K562 (cell line): Measurements from ENCODE around the gene PRR5. TPM values are rescaled to one million over a fixed set of nuclear protein-coding genes. Genes with fewer than 3 reads are reported as not detected.

Experiments
- ATAC-seq: fragments of 200-7000 bp; cut with Tn5 transposase; 3 replicates; pipeline ENCODE4 v1.9.1; 2020; ENCODE audit warnings: moderate library complexity
- BruUV-seq: library from RNA; stranded (reverse); fragments of 400-500 nt; replicated peaks from 2 replicates; lab custom pipeline; 2021; lab: Mats Ljungman, UMichigan
- CTCF ChIA-PET: fragments of 300-600 bp; formaldehyde crosslinking; extraction: SDS; loops from one replicate; lab custom pipeline; 2021; ENCODE audit warnings: low intra/inter-chr PET ratio; lab: Yijun Ruan, JAX
- POLR2A ChIA-PET: fragments of 300-600, 350-650 bp; sonication (Branson Sonifier 250); formaldehyde crosslinking; extraction: SDS; loops from one replicate; lab custom pipeline; 2021; ENCODE audit warnings: antibody characterized with exemption, inconsistent platforms; lab: Yijun Ruan, JAX
- DNase-seq, 4 experiments: peaks; one replicate each; pipeline versions ENCODE4 v3.0.0 to v3.0.0-alpha.2; 2011 to 2018; ENCODE audit warnings: low spot score in 3 of 4, mixed read lengths in 3 of 4; ENCODE audit errors: extremely low read depth in 1 of 4
- FAIRE-seq: peaks from 2 replicates; lab custom pipeline; 2011; peaks lifted over from hg19 to GRCh38; lab: Jason Lieb, UNC
- H2AFZ ChIP-seq: 2 replicates; pipeline ENCODE4 v1.6.0; 2011; ENCODE audit warnings: low read depth, low read length, control low read depth, inconsistent platforms
- H3K27ac ChIP-seq: fragments of 200-600 bp; 3 replicates; pipeline ENCODE4 v1.8.0; 2011; ENCODE audit warnings: low read depth, mild to moderate bottlenecking, control low read depth, inconsistent platforms, low read length, moderate library complexity, mixed read lengths; ENCODE audit errors: extremely low read depth
- H3K27me3 ChIP-seq, 2 experiments: fragments of 300-600 bp in 1 of 2; 2 replicates in 1 of 2; 3 replicates in 1 of 2; pipeline versions ENCODE4 v1.6.0 to v1.8.0; 2011; ENCODE audit warnings: inconsistent platforms in 2 of 2, low read length in 2 of 2, mild to moderate bottlenecking in 1 of 2, mixed read lengths in 1 of 2, moderate library complexity in 1 of 2; ENCODE audit not compliant: control insufficient read depth in 2 of 2, insufficient read depth in 2 of 2
- H3K36me3 ChIP-seq: fragments of 300-600 bp; 3 replicates; pipeline ENCODE4 v1.8.0; 2011; ENCODE audit warnings: mild to moderate bottlenecking, low read length, inconsistent platforms; ENCODE audit not compliant: control insufficient read depth, insufficient read depth
- H3K4me1 ChIP-seq, 2 experiments: fragments of 200-600 bp in 1 of 2; replicated peaks in 1 of 2; 2 replicates in 1 of 2; 3 replicates in 1 of 2; pipeline versions ENCODE4 v1.5.1 to v1.8.0; 2011; ENCODE audit warnings: inconsistent platforms in 2 of 2, low read length in 2 of 2, mild to moderate bottlenecking in 1 of 2, mixed read lengths in 1 of 2, moderate library complexity in 1 of 2; ENCODE audit not compliant: control insufficient read depth in 2 of 2, insufficient read depth in 2 of 2
- H3K4me2 ChIP-seq: 2 replicates; pipeline ENCODE4 v1.6.1; 2011; ENCODE audit warnings: low read length, control low read depth, inconsistent platforms, mixed read lengths; ENCODE audit not compliant: insufficient read depth
- H3K4me3 ChIP-seq: fragments of 200-600 bp; sonication (generic), shearing (Covaris generic); 2 replicates; pipeline ENCODE4 v1.5.1; 2016; ENCODE audit warnings: control low read depth, inconsistent platforms
- H3K79me2 ChIP-seq: fragments of 200-600 bp; 3 replicates; pipeline ENCODE4 v1.8.0; 2011; ENCODE audit warnings: low read length, inconsistent platforms; ENCODE audit not compliant: control insufficient read depth, insufficient read depth
- H3K9ac ChIP-seq, 2 experiments: 2 replicates each; pipeline versions ENCODE4 v1.6.0 to v1.6.1; 2011; ENCODE audit warnings: low read depth in 2 of 2, low read length in 2 of 2, control low read depth in 1 of 2, inconsistent platforms in 1 of 2, mild to moderate bottlenecking in 1 of 2, mixed read lengths in 1 of 2; ENCODE audit not compliant: insufficient read depth in 1 of 2
- H3K9me1 ChIP-seq: one replicate; pipeline ENCODE4 v1.6.0; 2011; ENCODE audit warnings: inconsistent platforms, mild to moderate bottlenecking, low read length, moderate library complexity; ENCODE audit not compliant: control insufficient read depth, insufficient read depth
- H3K9me3 ChIP-seq: replicated peaks from 2 replicates; pipeline ENCODE4 v1.5.1; 2011; ENCODE audit warnings: low read depth, low read length, inconsistent platforms; ENCODE audit not compliant: control insufficient read depth, insufficient read depth
- H4K20me1 ChIP-seq: replicated peaks from 2 replicates; pipeline ENCODE4 v1.6.1; 2011; ENCODE audit warnings: low read length, inconsistent platforms, mixed read lengths; ENCODE audit not compliant: control insufficient read depth, insufficient read depth
- BCOR ChIP-seq: fragments of 450-650 bp; IDR thresholded peaks from 2 replicates; pipeline ENCODE4 v1.6.1; 2016
- CCNT2 ChIP-seq: IDR thresholded peaks from 2 replicates; pipeline ENCODE4 v1.6.1; 2011; ENCODE audit warnings: borderline replicate concordance, low read depth, mild to moderate bottlenecking, moderate library complexity, mixed read lengths, low read length; ENCODE audit not compliant: insufficient read length; ENCODE audit errors: extremely low read depth
- CEBPG ChIP-seq, 3 experiments: fragments of 200-800 bp in 1 of 3; sonication (Bioruptor generic) in 1 of 3; sonication (generic) in 1 of 3; formaldehyde crosslinking in 1 of 3; IDR thresholded peaks in 2 of 3; conservative IDR thresholded peaks in 1 of 3; 2 replicates each; pipeline versions ENCODE4 v1.6.1 to v1.8.0; 2016 to 2022; ENCODE audit warnings: missing compliant biosample characterization in 2 of 3, missing genetic modification characterization in 2 of 3, mild to moderate bottlenecking in 1 of 3, missing genetic modification reagents in 1 of 3
- CLOCK ChIP-seq: fragments of 250-450 bp; sonication (Bioruptor Pico); IDR thresholded peaks from 2 replicates; pipeline ENCODE4 v1.4.0; 2020; ENCODE audit warnings: mild to moderate bottlenecking, moderate library complexity, borderline replicate concordance
- NRF1 ChIP-seq, 2 experiments: fragments of 450-650 bp; IDR thresholded peaks in 1 of 2; conservative IDR thresholded peaks in 1 of 2; 2 replicates each; pipeline ENCODE4 v1.6.1; 2014; ENCODE audit warnings: mild to moderate bottlenecking in 2 of 2
- PHF21A ChIP-seq: fragments of 450-650 bp; IDR thresholded peaks from 2 replicates; pipeline ENCODE4 v1.6.1; 2017; ENCODE audit warnings: low read depth, borderline replicate concordance
- SMARCE1 ChIP-seq: fragments of 450-650 bp; IDR thresholded peaks from 2 replicates; pipeline ENCODE4 v1.7.1; 2016; ENCODE audit warnings: mild to moderate bottlenecking
- SREBF2 ChIP-seq: sonication (generic); formaldehyde crosslinking; IDR thresholded peaks from 2 replicates; pipeline ENCODE4 v1.4.0; 2020; ENCODE audit warnings: mild to moderate bottlenecking, missing genetic modification reagents
- TFAM ChIP-seq: fragments of 250-450 bp; sonication (Bioruptor Pico); conservative IDR thresholded peaks from 2 replicates; pipeline ENCODE4 v1.5.0; 2021; ENCODE audit warnings: mild to moderate bottlenecking, moderate library complexity
- ZNF764 ChIP-seq: fragments of 250-450 bp; sonication (Bioruptor Pico); IDR thresholded peaks from 2 replicates; pipeline ENCODE4 v1.4.0; 2020; ENCODE audit warnings: low read depth, mild to moderate bottlenecking, moderate library complexity
- WGBS: fragments of 100-300 bp; shearing (Covaris generic); methylation state at CpG from one replicate; pipeline ENCODE4 v1.1.6; 2016; ENCODE audit warnings: low coverage, mixed read lengths; ENCODE audit not compliant: insufficient coverage; ENCODE audit errors: missing lambda C conversion rate; 5-methylcytosine and 5-hydroxymethylcytosine counted together
- in situ Hi-C: fragments of 300-500 bp; cut with MboI; formaldehyde crosslinking; loops from 4 replicates; pipeline ENCODE4 v1.15.0; 2018; ENCODE audit warnings: inconsistent platforms, mixed read lengths
- intact Hi-C: fragments of 100-400 bp; cut with micrococcal nuclease; formaldehyde crosslinking; loops from 2 replicates; pipeline ENCODE4 v1.14.2; 2022
- polyA plus RNA-seq, 8 experiments: library from polyadenylated mRNA; depleted of rRNA in 4 of 8; stranded (reverse) in 5 of 8; unstranded in 3 of 8; fragments of >200 nt; fragmentation: Nextera tagmentation in 2 of 8; fragmentation: Illumina TruSeq in 1 of 8; extraction: Ambion mirVana in 2 of 8; extraction: Trizol in 1 of 8; gene quantifications; 2 replicates each; pipeline versions ENCODE4 v1.2.1 to v1.2.3, GENCODE V29; 2011 to 2014; ENCODE audit warnings: inconsistent platforms in 1 of 8, missing spikeins in 1 of 8
- total RNA-seq, 7 experiments: library from RNA; depleted of rRNA in 6 of 7; stranded (reverse); fragments of >200 nt in 6 of 7; fragmentation: Illumina TruSeq in 2 of 7; extraction: Trizol in 2 of 7; gene quantifications; 2 replicates each; pipeline versions ENCODE4 v1.2.1 to v1.2.3, GENCODE V29; 2011 to 2021; ENCODE audit warnings: low replicate concordance in 1 of 7

Gene PRR5
- total and polyA plus RNA-seq, 9 of the 15 experiments (the other 6 are each of a cell fraction or from before 2014, with no cell fraction given): 0.13 to 21.0 (median 7.5) TPM

GRCh38 chr22:44776605-44777363 lies 74.8 kb downstream of the PRR5 start (continued):
- TF ChIP-seq CCNT2 (no peak), TFAM (CRISPR knock-in tag) (no peak)

DNA sequence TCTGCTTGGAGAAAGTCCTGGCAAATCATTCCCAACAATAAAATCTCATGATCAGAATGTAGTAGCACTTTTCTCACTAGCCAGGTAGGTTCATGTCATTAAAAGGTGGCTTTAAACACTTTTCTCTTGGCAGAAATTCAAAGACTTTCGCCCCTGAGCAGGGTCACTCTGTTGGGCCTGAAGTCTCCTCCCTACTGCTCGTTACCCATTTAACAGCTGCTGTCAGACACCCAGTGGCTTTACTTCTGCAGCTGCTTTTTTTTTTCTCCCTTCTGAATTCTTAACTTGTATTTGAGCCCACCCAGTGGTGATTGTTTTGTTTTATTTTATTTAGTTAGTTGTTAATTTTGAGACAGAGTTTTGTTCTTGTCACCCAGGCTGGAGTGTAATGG lies 75.4 kb downstream of the PRR5 start:
- Histone ChIP-seq H3K4me3 (no peak overlapping the region), H4K20me1 (no peaks in the 10 kb centered on the region), H3K4me2 (no peak overlapping the region), H3K79me2 (no peaks in the 10 kb centered on the region), H3K9me1 (no peaks in the 10 kb centered on the region), H3K4me1 (no peaks in the 10 kb centered on the region), H3K27me3 (peaks cover 0 to 7% of the 10 kb centered on the region in 2 experiments; a peak in 2 of 5 replicates), H3K9me3 (no peaks in the 10 kb centered on the region), H2AFZ (no peak overlapping the region), H3K27ac (no peak overlapping the region), H3K36me3 (no peaks in the 10 kb centered on the region), H3K9ac (no peak overlapping the region)
- no peak for FAIRE-seq
- no TSS peak for BruUV-seq
- ATAC-seq: no peak
- intact Hi-C loops: no loop called here
- 4% methylated on average over 2 of the region's 2 CpGs for WGBS
- ChIA-PET POLR2A (interaction anchor here (0.6 kb wide), 1 partner anchor 46 kb away, joined by 3 read pairs; no protein-coding TSS in a partner anchor), CTCF (no interaction called here)
- in situ Hi-C loops: no loop called here
- no peak for DNase-seq
- TF ChIP-seq CEBPG (CRISPR knock-in tag; IDR thresholded peaks at IDR 0.05) (no peak), CEBPG (tag; conservative IDR thresholded peaks at IDR 0.05 in 1 of 2, IDR thresholded peaks at IDR 0.05 in 1 of 2) (no peak), PHF21A (no peak), SMARCE1 (no peak), NRF1 (conservative IDR thresholded peaks at IDR 0.05 in 1 of 2, IDR thresholded peaks at IDR 0.05 in 1 of 2) (no peak), CLOCK (CRISPR knock-in tag) (no peak), BCOR (no peak), SREBF2 (no peak), ZNF764 (no peak)
